Left renal cortex interstitium (tissue), 4 donors: Measurements from ENCODE around the gene OGFOD2. TPM values are rescaled to one million over a fixed set of nuclear protein-coding genes. Genes with fewer than 3 reads are reported as not detected.

Experiments
- DNase-seq, 4 donors: peaks; one replicate each; pipeline ENCODE4 v3.0.0-alpha.2; 2013; ENCODE audit warnings: low read depth in 4 of 4, low spot score in 2 of 4, missing footprints in 1 of 4
- polyA plus RNA-seq, 4 donors: library from polyadenylated mRNA; unstranded; fragments of 120-200 nt; gene quantifications; one replicate each; pipeline ENCODE4 v1.2.1, GENCODE V29; 2013; ENCODE audit not compliant: insufficient read length in 4 of 4

OGFOD2 gene
- polyA plus RNA-seq, 4 donors = 12.9 to 22.5 (median 18.4) TPM

- DNase-seq = no peak
Observed at GRCh38 chr12:122975790-122976647, 975 bp downstream of the OGFOD2 start.

DNA sequence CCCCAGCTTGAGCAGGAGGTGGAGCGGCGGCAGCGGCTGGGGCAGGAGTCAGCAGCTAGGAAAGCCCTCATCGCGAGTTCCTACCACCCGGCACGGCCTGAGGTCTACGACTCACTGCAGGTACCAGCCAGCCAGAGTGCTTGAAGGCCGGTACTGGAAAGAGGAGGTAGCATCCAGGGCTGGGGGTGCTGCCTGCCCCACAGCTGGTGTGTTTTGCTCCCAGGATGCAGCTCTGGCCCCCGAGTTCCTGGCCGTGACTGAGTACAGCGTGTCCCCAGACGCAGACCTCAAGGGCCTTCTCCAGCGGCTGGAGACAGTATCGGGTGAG lies 1.6 kb downstream of the OGFOD2 start:
- no peak for DNase-seq

- no peak for DNase-seq
Observed at GRCh38 chr12:122977153-122977552, 2.1 kb downstream of the OGFOD2 start.

DNA sequence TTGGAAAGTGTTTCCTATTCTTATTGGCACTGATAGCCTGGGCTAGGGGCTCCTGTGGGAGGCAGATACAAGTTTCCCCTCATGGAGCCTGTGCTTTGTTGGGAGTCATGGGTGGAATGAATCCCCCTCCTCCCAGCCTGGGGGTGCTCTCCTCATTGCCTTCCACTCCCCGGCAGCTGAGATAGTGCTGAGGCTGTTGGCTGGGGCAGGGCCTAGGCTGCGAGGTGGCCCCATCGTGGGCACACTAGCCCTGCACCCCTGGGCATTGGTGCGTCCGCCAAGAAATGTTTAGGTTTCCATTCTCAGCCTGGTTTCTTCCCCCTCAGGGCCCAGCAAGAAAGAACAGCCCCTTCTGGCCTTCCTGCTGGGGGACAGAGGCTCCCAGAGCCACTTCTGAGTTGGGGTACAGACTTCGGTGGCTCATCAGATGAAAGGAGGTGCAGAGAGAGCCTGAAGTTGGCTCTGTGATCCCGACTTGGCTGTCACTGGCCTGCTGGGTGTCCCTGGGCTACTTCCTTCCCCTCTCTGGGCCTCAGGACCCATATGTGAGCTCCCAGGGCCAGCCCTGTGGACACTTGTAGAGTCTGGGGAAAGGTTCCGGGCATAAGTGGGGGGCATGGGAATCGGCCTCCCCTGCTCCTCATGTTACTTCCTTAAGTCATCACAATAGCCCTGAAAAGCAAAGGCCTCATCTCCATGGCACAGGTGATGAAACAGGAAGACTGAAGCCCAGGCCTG lies 2.8 kb downstream of the OGFOD2 start:
- no peak for DNase-seq

- DNase-seq = no peak
Observed at GRCh38 chr12:122978507-122978955, 3.5 kb downstream of the OGFOD2 start.

- DNase-seq = no peak
Observed at GRCh38 chr12:122979001-122979907, 4.2 kb downstream of the OGFOD2 start.

- no peak for DNase-seq
Observed at GRCh38 chr12:122979908-122980182, 4.8 kb downstream of the OGFOD2 start.

GRCh38 chr12:122980183-122981035 lies 5.4 kb downstream of the OGFOD2 start, which contains the start of gene ARL6IP4:
Gene ARL6IP4 (plus strand): TSS chr12:122980681. CDS start chr12:122981140, 459 bp downstream.
- peak in 1 of 4 donors; percentile 46 for DNase-seq

DNA sequence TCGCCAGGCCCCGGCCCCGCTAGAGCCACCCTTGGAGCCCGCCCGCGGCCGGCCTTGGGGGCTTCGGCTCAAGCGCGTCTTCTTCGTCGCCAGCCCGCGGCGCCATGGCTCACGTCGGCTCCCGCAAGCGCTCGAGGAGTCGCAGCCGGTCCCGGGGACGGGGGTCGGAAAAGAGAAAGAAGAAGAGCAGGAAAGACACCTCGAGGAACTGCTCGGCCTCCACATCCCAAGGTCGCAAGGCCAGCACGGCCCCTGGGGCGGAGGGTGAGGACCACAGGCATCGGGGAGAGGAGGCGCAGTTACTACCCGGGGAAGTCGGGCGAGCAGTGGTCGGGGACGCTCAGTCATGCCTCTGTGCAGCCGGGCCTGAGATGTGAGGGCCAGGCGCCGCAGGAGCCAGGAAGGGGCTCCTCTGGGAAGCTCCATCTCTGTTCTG lies 6.0 kb downstream of the OGFOD2 start:
- no peak for DNase-seq

GRCh38 chr12:122981587-122982476 lies 6.8 kb downstream of the OGFOD2 start:
- DNase-seq = no peak

DNA sequence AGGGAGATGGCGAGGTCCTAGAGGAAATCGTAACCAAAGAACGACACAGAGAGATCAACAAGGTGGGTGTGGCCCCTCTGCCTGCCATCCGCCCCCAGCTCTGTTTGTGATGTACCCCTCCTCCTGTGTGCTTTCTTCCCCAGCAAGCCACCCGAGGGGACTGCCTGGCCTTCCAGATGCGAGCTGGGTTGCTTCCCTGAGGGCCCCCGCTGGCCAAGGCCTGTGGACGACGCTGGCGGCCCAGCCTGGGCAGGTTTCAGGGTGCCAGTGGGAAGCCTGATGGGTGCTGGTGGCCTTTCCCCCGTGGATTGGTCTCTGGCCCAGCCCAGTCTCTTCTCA lies 7.4 kb downstream of the OGFOD2 start:
- no peak for DNase-seq

DNA sequence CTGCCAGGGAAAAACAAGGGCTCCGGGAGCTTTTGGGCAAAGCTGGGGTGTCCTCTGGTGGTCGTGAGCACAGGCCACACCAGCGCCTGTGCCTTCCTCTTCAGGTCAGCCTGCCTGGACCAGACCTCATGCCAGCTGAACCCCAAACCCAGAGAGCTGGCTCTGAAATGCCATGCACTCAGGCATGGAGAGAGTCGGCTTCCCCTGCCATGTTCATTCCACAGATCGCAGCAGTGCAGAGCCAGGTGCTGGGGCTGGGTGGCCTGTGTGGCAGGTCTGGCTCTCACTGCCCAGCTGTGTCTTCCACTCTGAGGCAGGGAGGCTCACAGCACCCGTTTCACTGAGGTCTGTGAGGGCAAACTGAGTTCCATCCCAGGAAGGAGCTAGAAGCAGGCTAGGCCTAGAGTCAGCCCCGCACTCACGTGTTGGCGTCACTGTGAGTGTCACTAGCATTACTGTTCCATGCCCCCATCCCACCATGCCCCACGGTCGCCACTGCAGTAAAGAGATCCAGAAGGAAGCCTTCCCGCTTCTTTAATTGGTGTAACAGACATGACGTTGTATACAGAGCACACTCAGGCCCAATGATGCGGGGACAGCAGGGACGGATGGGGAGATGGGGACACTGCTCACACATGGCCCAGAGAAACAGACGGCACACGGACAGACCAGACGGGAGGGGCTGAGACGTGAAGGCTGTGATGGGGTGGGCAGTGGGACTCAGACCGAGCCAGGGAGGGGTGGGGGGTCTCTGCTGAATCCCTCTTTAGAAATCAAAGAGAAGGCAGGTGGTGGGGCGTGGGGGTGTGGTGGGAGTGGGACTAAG lies 8.1 kb downstream of the OGFOD2 start:
- no peak for DNase-seq

GRCh38 chr12:122983789-122984515 lies 8.9 kb downstream of the OGFOD2 start:
- DNase-seq = no peak

- DNase-seq = peak in 1 of 4 donors; percentile 37
Observed at GRCh38 chr12:122984612-122985337, 9.7 kb downstream of the OGFOD2 start.

DNA sequence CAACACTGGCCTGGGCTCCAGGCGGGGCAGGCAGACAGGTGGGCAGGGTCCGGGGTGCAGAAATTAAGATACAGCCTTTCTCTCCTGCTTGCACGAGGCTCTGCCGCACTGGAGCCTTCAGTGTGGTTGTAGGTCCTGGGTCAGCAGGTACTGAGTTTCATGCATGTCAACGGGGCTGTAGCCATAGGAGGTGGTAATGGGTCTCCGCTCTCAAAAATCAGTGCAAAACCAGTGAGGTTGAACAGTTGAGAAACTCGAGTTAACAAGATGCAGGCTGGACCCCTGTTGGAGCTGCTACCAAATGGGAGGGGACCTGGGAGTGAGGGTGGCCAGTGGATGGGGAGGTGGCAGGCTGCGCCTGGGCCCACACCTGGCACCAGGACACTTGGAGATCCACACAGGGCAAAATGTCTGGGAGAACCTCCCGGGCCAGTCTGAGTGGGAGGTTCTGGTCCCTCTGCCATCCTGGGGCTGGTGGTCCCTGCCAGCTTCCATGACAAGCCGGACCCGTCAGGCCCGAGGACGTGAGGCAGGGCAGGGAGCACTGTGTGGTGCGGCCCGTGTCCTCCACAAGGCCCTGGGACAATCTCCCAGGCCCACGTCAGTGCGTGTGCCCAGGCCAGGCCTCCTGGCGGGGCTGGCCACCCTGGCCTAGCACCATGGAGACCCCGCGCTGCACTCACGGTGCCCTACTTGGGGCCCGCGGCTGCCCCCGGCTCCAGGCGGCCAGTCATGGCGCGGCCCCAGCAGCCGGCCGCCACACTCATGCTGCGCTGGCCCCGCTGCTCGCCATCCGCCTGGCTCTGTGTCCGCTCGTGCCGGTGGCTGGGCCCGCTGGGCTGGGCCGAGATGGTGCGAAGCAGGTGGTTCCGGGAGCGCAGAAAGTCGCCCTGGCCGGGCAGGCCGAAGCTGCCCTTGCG lies 10.6 kb downstream of the OGFOD2 start:
- DNase-seq = no peak
